ENCODE results near the gene PCDHAC1.

PCDHAC1 gene

GRCh38 chr5:140926443-140927227, 536 bp downstream of the PCDHAC1 start:
- H3K4me3 ChIP-seq (ENCODE audit: low read depth in 1 of 2, low read length in 2 of 2), result peak overlapping the region; percentile 64 to 70
- no peaks in the 10 kb centered on the region for H3K27me3 ChIP-seq (ENCODE audit: low read depth, low read length)
- peaks cover 0 to 19% of the 10 kb centered on the region in 2 donors for H3K4me1 ChIP-seq (ENCODE audit: control insufficient read depth in 1 of 2, insufficient read depth in 2 of 2, low read length in 2 of 2)
- no peak overlapping the region for H3K27ac ChIP-seq (ENCODE audit: low read length)
- H3K9me3 ChIP-seq (ENCODE audit: control insufficient read depth in 1 of 2, low read length in 2 of 2), result no peaks in the 10 kb centered on the region
- H3K36me3 ChIP-seq (ENCODE audit: control insufficient read depth in 1 of 2, insufficient read depth in 2 of 2, low read length in 2 of 2), result no peaks in the 10 kb centered on the region

- peak overlapping the region; percentile 64 to 70 for H3K4me3 ChIP-seq (ENCODE audit: low read depth in 1 of 2, low read length in 2 of 2)
- H3K4me1 ChIP-seq (ENCODE audit: control insufficient read depth in 1 of 2, insufficient read depth in 2 of 2, low read length in 2 of 2), result peaks cover 0 to 19% of the 10 kb centered on the region in 2 donors
- H3K27me3 ChIP-seq (ENCODE audit: low read depth, low read length), result no peaks in the 10 kb centered on the region
- H3K9me3 ChIP-seq (ENCODE audit: control insufficient read depth in 1 of 2, low read length in 2 of 2), result no peaks in the 10 kb centered on the region
- no peaks in the 10 kb centered on the region for H3K36me3 ChIP-seq (ENCODE audit: control insufficient read depth in 1 of 2, insufficient read depth in 2 of 2, low read length in 2 of 2)
- H3K27ac ChIP-seq (ENCODE audit: low read length), result no peak overlapping the region
Measured at GRCh38 chr5:140927228-140927573, 1.1 kb downstream of the PCDHAC1 start.

- Histone ChIP-seq H3K27ac (ENCODE audit: low read length) (no peak overlapping the region), H3K4me3 (ENCODE audit: low read depth in 1 of 2, low read length in 2 of 2) (no peak overlapping the region), H3K36me3 (ENCODE audit: control insufficient read depth in 1 of 2, insufficient read depth in 2 of 2, low read length in 2 of 2) (no peaks in the 10 kb centered on the region), H3K27me3 (ENCODE audit: low read depth, low read length) (no peaks in the 10 kb centered on the region), H3K9me3 (ENCODE audit: control insufficient read depth in 1 of 2, low read length in 2 of 2) (no peaks in the 10 kb centered on the region), H3K4me1 (ENCODE audit: control insufficient read depth in 1 of 2, insufficient read depth in 2 of 2, low read length in 2 of 2) (no peaks in the 10 kb centered on the region)
Measured at GRCh38 chr5:140934964-140935606, 9.0 kb downstream of the PCDHAC1 start.

GRCh38 chr5:140946578-140946977, 20.5 kb downstream of the PCDHAC1 start:
- Histone ChIP-seq H3K9me3 (ENCODE audit: control insufficient read depth in 1 of 2, low read length in 2 of 2) (peaks cover 0 to 9% of the 10 kb centered on the region in 2 donors), H3K36me3 (ENCODE audit: control insufficient read depth in 1 of 2, insufficient read depth in 2 of 2, low read length in 2 of 2) (no peaks in the 10 kb centered on the region), H3K4me1 (ENCODE audit: control insufficient read depth in 1 of 2, insufficient read depth in 2 of 2, low read length in 2 of 2) (no peaks in the 10 kb centered on the region), H3K27me3 (ENCODE audit: low read depth, low read length) (no peaks in the 10 kb centered on the region), H3K27ac (ENCODE audit: low read length) (no peak overlapping the region), H3K4me3 (ENCODE audit: low read depth in 1 of 2, low read length in 2 of 2) (no peak overlapping the region)

- no peaks in the 10 kb centered on the region for H3K9me3 ChIP-seq (ENCODE audit: control insufficient read depth in 1 of 2, low read length in 2 of 2)
- no peak overlapping the region for H3K4me3 ChIP-seq (ENCODE audit: low read depth in 1 of 2, low read length in 2 of 2)
- H3K27me3 ChIP-seq (ENCODE audit: low read depth, low read length), result no peaks in the 10 kb centered on the region
- no peaks in the 10 kb centered on the region for H3K4me1 ChIP-seq (ENCODE audit: control insufficient read depth in 1 of 2, insufficient read depth in 2 of 2, low read length in 2 of 2)
- H3K27ac ChIP-seq (ENCODE audit: low read length), result no peak overlapping the region
- no peaks in the 10 kb centered on the region for H3K36me3 ChIP-seq (ENCODE audit: control insufficient read depth in 1 of 2, insufficient read depth in 2 of 2, low read length in 2 of 2)
Measured at GRCh38 chr5:140951636-140952035, 25.5 kb downstream of the PCDHAC1 start.

GRCh38 chr5:140953234-140953633, 27.1 kb downstream of the PCDHAC1 start:
- no peaks in the 10 kb centered on the region for H3K4me1 ChIP-seq (ENCODE audit: control insufficient read depth in 1 of 2, insufficient read depth in 2 of 2, low read length in 2 of 2)
- H3K9me3 ChIP-seq (ENCODE audit: control insufficient read depth in 1 of 2, low read length in 2 of 2), result no peaks in the 10 kb centered on the region
- no peaks in the 10 kb centered on the region for H3K27me3 ChIP-seq (ENCODE audit: low read depth, low read length)
- H3K27ac ChIP-seq (ENCODE audit: low read length), result no peak overlapping the region
- H3K36me3 ChIP-seq (ENCODE audit: control insufficient read depth in 1 of 2, insufficient read depth in 2 of 2, low read length in 2 of 2), result no peaks in the 10 kb centered on the region
- H3K4me3 ChIP-seq (ENCODE audit: low read depth in 1 of 2, low read length in 2 of 2), result no peak overlapping the region

- Histone ChIP-seq H3K27me3 (ENCODE audit: low read depth, low read length) (peaks cover 5% of the 10 kb centered on the region), H3K4me3 (ENCODE audit: low read depth in 1 of 2, low read length in 2 of 2) (no peak overlapping the region), H3K4me1 (ENCODE audit: control insufficient read depth in 1 of 2, insufficient read depth in 2 of 2, low read length in 2 of 2) (peaks cover 0 to 8% of the 10 kb centered on the region in 2 donors), H3K9me3 (ENCODE audit: control insufficient read depth in 1 of 2, low read length in 2 of 2) (no peaks in the 10 kb centered on the region), H3K27ac (ENCODE audit: low read length) (no peak overlapping the region), H3K36me3 (ENCODE audit: control insufficient read depth in 1 of 2, insufficient read depth in 2 of 2, low read length in 2 of 2) (no peaks in the 10 kb centered on the region)
Measured at GRCh38 chr5:140962190-140962589, 36.1 kb downstream of the PCDHAC1 start.

- no peaks in the 10 kb centered on the region for H3K9me3 ChIP-seq (ENCODE audit: control insufficient read depth in 1 of 2, low read length in 2 of 2)
- H3K27ac ChIP-seq (ENCODE audit: low read length), result no peak overlapping the region
- H3K27me3 ChIP-seq (ENCODE audit: low read depth, low read length), result peaks cover 5% of the 10 kb centered on the region
- peaks cover 0 to 9% of the 10 kb centered on the region in 2 donors for H3K4me1 ChIP-seq (ENCODE audit: control insufficient read depth in 1 of 2, insufficient read depth in 2 of 2, low read length in 2 of 2)
- H3K36me3 ChIP-seq (ENCODE audit: control insufficient read depth in 1 of 2, insufficient read depth in 2 of 2, low read length in 2 of 2), result no peaks in the 10 kb centered on the region
- no peak overlapping the region for H3K4me3 ChIP-seq (ENCODE audit: low read depth in 1 of 2, low read length in 2 of 2)
Measured at GRCh38 chr5:140964356-140964755, 38.3 kb downstream of the PCDHAC1 start.

GRCh38 chr5:140965905-140966292, 39.8 kb downstream of the PCDHAC1 start:
- Histone ChIP-seq H3K4me1 (ENCODE audit: control insufficient read depth in 1 of 2, insufficient read depth in 2 of 2, low read length in 2 of 2) (peaks cover 0 to 9% of the 10 kb centered on the region in 2 donors), H3K27ac (ENCODE audit: low read length) (no peak overlapping the region)

GRCh38 chr5:140966293-140967225, 40.5 kb downstream of the PCDHAC1 start, which contains the start of gene PCDHAC2:
Gene PCDHAC2, plus strand, starts transcription at chr5:140966476. Its CDS starts 291 bp downstream, at chr5:140966767.
- peaks cover 0 to 9% of the 10 kb centered on the region in 2 donors for H3K4me1 ChIP-seq (ENCODE audit: control insufficient read depth in 1 of 2, insufficient read depth in 2 of 2, low read length in 2 of 2)
- H3K4me3 ChIP-seq (ENCODE audit: low read depth in 1 of 2, low read length in 2 of 2), result peak within 1 kb of the TSS; percentile 69 to 84
- H3K36me3 ChIP-seq (ENCODE audit: control insufficient read depth in 1 of 2, insufficient read depth in 2 of 2, low read length in 2 of 2), result no peaks in the 10 kb centered on the region
- H3K27ac ChIP-seq (ENCODE audit: low read length), result no peak within 1 kb of the TSS
- H3K9me3 ChIP-seq (ENCODE audit: control insufficient read depth in 1 of 2, low read length in 2 of 2), result no peaks in the 10 kb centered on the region
- peaks cover 5% of the 10 kb centered on the region for H3K27me3 ChIP-seq (ENCODE audit: low read depth, low read length)

More at GRCh38 chr5:140965905-140966292, 39.8 kb downstream of the PCDHAC1 start:
- Histone ChIP-seq H3K4me3 (ENCODE audit: low read depth in 1 of 2, low read length in 2 of 2) (peak overlapping the region; percentile 69 to 84), H3K36me3 (ENCODE audit: control insufficient read depth in 1 of 2, insufficient read depth in 2 of 2, low read length in 2 of 2) (no peaks in the 10 kb centered on the region), H3K27me3 (ENCODE audit: low read depth, low read length) (peaks cover 5% of the 10 kb centered on the region), H3K9me3 (ENCODE audit: control insufficient read depth in 1 of 2, low read length in 2 of 2) (no peaks in the 10 kb centered on the region)
